Left lung (tissue), 10 donors: ENCODE results near the gene C1orf174. TPM values are rescaled to one million over a fixed set of nuclear protein-coding genes. Genes with fewer than 3 reads are reported as not detected.

Source experiments
- ATAC-seq: fragments of 200-7000 bp; cut with Tn5 transposase; one replicate; pipeline ENCODE4 v1.9.1; 2020; ENCODE audit warnings: moderate library complexity
- DNase-seq, 4 donors: peaks; one replicate each; pipeline ENCODE4 v3.0.0-alpha.2; 2013 to 2020
- H3K27ac ChIP-seq, 2 donors: fragments of 200-600 bp; sonication (generic) in 1 of 2; one replicate each; pipeline versions ENCODE4 v1.5.0 to v1.8.0; 2020 to 2021
- H3K27me3 ChIP-seq, 2 donors: fragments of 200-600 bp; sonication (generic) in 1 of 2; one replicate each; pipeline versions ENCODE4 v1.5.0 to v1.8.0; 2020 to 2021
- H3K36me3 ChIP-seq, 2 donors: fragments of 200-600 bp; sonication (generic) in 1 of 2; one replicate each; pipeline versions ENCODE4 v1.5.0 to v1.8.0; 2020 to 2021
- H3K4me1 ChIP-seq, 2 donors: fragments of 200-600 bp; one replicate each; pipeline ENCODE4 v1.8.0; 2021
- H3K4me3 ChIP-seq, 2 donors: fragments of 200-600 bp; sonication (generic) in 1 of 2; one replicate each; pipeline versions ENCODE4 v1.5.0 to v1.8.0; 2020 to 2021; ENCODE audit warnings: mild to moderate bottlenecking in 1 of 2
- H3K9me3 ChIP-seq, 2 donors: fragments of 200-600 bp; sonication (generic) in 1 of 2; one replicate each; pipeline versions ENCODE4 v1.5.0 to v1.8.0; 2020 to 2021
- CTCF ChIP-seq, 2 donors: fragments of 200-600 bp; sonication (generic) in 1 of 2; IDR thresholded peaks; one replicate each; pipeline versions ENCODE4 v1.5.0 to v1.8.0; 2021; ENCODE audit warnings: antibody characterized with exemption in 2 of 2
- intact Hi-C, 2 donors: fragments of 100-400 bp; cut with DNase I; formaldehyde crosslinking; loops; one replicate each; pipeline versions ENCODE4 v1.11.2 to v1.14.2; 2022
- polyA plus RNA-seq, 6 donors: library from polyadenylated mRNA; unstranded; fragments of 120-200 nt; gene quantifications; one replicate each; pipeline ENCODE4 v1.2.1, GENCODE V29; 2013; ENCODE audit not compliant: insufficient read length in 6 of 6
- total RNA-seq, 2 donors: library from RNA; stranded (reverse); fragmentation: NEBNext Ultra II Directional; extraction: Animal tissue kit (Norgen Biotek cat#: 25700); gene quantifications; one replicate each; pipeline ENCODE4 v1.2.1, GENCODE V29; 2021
- donor health status: DM: no; HTN: yes; CAD: no.
- donor health status: DM: no; HTN: no; CAD: no.

C1orf174 gene
- total and polyA plus RNA-seq, 8 donors, result 19.3 to 29.5 (median 24.7) TPM

GRCh38 chr1:3917761-3918160, 17.7 kb upstream of the C1orf174 start:
- no peak for ATAC-seq
- no peaks in the 10 kb centered on the region for H3K9me3 ChIP-seq
- intact Hi-C loops, result no loop called here
- no peak for DNase-seq
- no peaks in the 10 kb centered on the region for H3K36me3 ChIP-seq
- no peak overlapping the region for H3K4me3 ChIP-seq
- H3K27ac ChIP-seq, result no peak overlapping the region
- peaks cover 0 to 29% of the 10 kb centered on the region in 2 donors for H3K27me3 ChIP-seq
- no peak for TF ChIP-seq CTCF (IDR thresholded peaks at IDR 0.05)
- H3K4me1 ChIP-seq, result no peaks in the 10 kb centered on the region

GRCh38 chr1:3915551-3916121, 15.6 kb upstream of the C1orf174 start:
- DNase-seq (peak in 2 of 4 donors; percentile 16 to 53), ATAC-seq (no peak)
- no peaks in the 10 kb centered on the region for H3K36me3 ChIP-seq
- H3K27me3 ChIP-seq, result peaks cover 0 to 51% of the 10 kb centered on the region in 2 donors
- H3K9me3 ChIP-seq, result no peaks in the 10 kb centered on the region
- no peaks in the 10 kb centered on the region for H3K4me1 ChIP-seq
- no peak overlapping the region for H3K4me3 ChIP-seq
- no peak overlapping the region for H3K27ac ChIP-seq
- no peak for TF ChIP-seq CTCF (IDR thresholded peaks at IDR 0.05)
- intact Hi-C loops, result no loop called here

- no peak overlapping the region for H3K4me3 ChIP-seq
- H3K4me1 ChIP-seq, result no peaks in the 10 kb centered on the region
- intact Hi-C loops, result no loop called here
- ATAC-seq (no peak), DNase-seq (peak in 1 of 4 donors; percentile 19)
- peaks cover 0 to 58% of the 10 kb centered on the region in 2 donors for H3K27me3 ChIP-seq
- no peak for TF ChIP-seq CTCF (IDR thresholded peaks at IDR 0.05)
- H3K27ac ChIP-seq, result no peak overlapping the region
- H3K9me3 ChIP-seq, result no peaks in the 10 kb centered on the region
- no peaks in the 10 kb centered on the region for H3K36me3 ChIP-seq
Observed at GRCh38 chr1:3914911-3915310, 14.8 kb upstream of the C1orf174 start.

GRCh38 chr1:3914331-3914851, 14.3 kb upstream of the C1orf174 start:
- no peak overlapping the region for H3K4me3 ChIP-seq
- no peaks in the 10 kb centered on the region for H3K4me1 ChIP-seq
- ATAC-seq (no peak), DNase-seq (no peak)
- no peaks in the 10 kb centered on the region for H3K9me3 ChIP-seq
- peaks cover 0 to 60% of the 10 kb centered on the region in 2 donors for H3K27me3 ChIP-seq
- intact Hi-C loops, result no loop called here
- H3K36me3 ChIP-seq, result no peaks in the 10 kb centered on the region
- H3K27ac ChIP-seq, result no peak overlapping the region
- TF ChIP-seq CTCF (IDR thresholded peaks at IDR 0.05), result no peak

- ATAC-seq (no peak), DNase-seq (peak in 1 of 4 donors; percentile 19)
- Histone ChIP-seq H3K27ac (no peak overlapping the region), H3K4me1 (no peaks in the 10 kb centered on the region), H3K4me3 (no peak overlapping the region), H3K36me3 (no peaks in the 10 kb centered on the region), H3K9me3 (no peaks in the 10 kb centered on the region), H3K27me3 (peaks cover 0 to 59% of the 10 kb centered on the region in 2 donors)
- no peak for TF ChIP-seq CTCF (IDR thresholded peaks at IDR 0.05)
- intact Hi-C loops, result no loop called here
Observed at GRCh38 chr1:3912809-3913685, 13.0 kb upstream of the C1orf174 start.
